ENCODE results near the gene BDH1. TPM values are rescaled to one million over a fixed set of nuclear protein-coding genes. Genes with fewer than 3 reads are reported as not detected.

BDH1 gene
- total and polyA plus RNA-seq, 12 donors, result 5.7 to 31.1 (median 11.5) TPM

DNA sequence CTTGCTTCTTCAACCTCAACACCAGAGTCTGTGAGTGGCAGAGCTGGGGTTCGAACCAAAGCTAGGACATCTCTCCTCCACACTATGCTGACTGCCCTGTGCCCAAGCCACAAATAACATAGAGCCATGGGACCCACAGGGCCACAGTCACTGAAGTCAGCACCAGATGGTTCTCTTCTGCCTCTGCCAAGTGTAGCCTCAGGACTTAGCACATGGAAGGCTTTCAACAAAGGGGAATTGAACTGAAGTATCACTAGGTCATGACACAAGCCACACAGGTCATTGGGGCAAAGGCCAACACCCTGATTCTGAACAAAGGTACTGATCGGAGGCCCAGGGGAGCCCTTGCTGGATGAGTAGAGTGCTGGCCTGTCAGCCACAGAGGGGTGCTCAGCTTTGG lies 83.6 kb downstream of the BDH1 start:
- H3K4me1 ChIP-seq (replicated peaks in 1 of 2), result peaks cover 15 to 38% of the 10 kb centered on the region in 2 donors
- no peak for DNase-seq
- no peak overlapping the region for H3K27ac ChIP-seq
- WGBS, 4 donors, result 92 to 97% (median 96%) methylated on average over 2 of the region's 2 CpGs
- H3K9me3 ChIP-seq (replicated peaks in 1 of 3), result no peaks in the 10 kb centered on the region
- no peaks in the 10 kb centered on the region for H3K36me3 ChIP-seq (replicated peaks in 1 of 2)
- H3K4me3 ChIP-seq, result no peak overlapping the region
- intact Hi-C loops (cut with DNase I), result no loop called here
- H3K27me3 ChIP-seq, result no peaks in the 10 kb centered on the region
- TF ChIP-seq POLR2A (IDR thresholded peaks at IDR 0.05), result no peak
- TF ChIP-seq, protein P1, sequence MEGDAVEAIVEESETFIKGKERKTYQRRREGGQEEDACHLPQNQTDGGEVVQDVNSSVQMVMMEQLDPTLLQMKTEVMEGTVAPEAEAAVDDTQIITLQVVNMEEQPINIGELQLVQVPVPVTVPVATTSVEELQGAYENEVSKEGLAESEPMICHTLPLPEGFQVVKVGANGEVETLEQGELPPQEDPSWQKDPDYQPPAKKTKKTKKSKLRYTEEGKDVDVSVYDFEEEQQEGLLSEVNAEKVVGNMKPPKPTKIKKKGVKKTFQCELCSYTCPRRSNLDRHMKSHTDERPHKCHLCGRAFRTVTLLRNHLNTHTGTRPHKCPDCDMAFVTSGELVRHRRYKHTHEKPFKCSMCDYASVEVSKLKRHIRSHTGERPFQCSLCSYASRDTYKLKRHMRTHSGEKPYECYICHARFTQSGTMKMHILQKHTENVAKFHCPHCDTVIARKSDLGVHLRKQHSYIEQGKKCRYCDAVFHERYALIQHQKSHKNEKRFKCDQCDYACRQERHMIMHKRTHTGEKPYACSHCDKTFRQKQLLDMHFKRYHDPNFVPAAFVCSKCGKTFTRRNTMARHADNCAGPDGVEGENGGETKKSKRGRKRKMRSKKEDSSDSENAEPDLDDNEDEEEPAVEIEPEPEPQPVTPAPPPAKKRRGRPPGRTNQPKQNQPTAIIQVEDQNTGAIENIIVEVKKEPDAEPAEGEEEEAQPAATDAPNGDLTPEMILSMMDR (IDR thresholded peaks at IDR 0.05), result no peak

DNA sequence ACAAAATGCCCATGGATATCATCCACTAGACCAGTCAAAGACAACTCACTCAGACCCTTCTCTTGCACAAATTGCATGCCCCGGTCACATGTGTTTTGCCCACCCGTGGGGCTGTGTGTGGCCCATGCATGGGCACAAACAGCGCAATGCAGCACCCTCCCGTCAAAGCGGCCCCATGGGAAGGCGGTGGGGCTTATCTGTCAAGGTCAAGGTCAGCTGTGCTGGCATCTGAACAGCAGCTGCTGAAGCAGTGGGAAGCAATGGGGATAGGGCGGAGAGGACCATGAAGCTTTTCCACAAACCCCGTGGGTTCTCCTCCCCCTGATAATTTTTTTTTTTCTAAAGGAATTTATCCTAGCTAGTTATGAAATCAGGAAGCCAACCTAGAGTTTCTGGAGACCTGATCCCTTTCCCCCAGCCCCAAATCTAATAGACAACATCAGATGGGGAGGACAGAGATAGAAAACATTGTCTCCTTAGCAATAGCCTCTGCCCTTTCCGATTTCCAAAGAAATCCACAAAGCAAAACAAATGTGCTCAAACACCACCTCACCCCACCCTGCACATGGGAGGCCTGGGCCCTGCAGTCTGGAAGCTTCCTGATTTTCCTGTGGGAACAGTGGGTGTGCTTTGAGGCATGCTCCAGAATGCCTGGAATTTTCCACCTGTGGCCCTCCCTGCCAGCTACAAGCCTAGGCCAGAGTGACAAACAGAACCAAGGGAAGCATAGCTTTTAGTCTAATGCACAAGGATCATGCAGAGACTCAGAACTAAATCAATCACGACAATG lies 84.4 kb downstream of the BDH1 start:
- Histone ChIP-seq H3K4me3 (no peak overlapping the region), H3K9me3 (replicated peaks in 1 of 3) (no peaks in the 10 kb centered on the region), H3K4me1 (replicated peaks in 1 of 2) (peaks cover 22 to 45% of the 10 kb centered on the region in 2 donors), H3K36me3 (replicated peaks in 1 of 2) (no peaks in the 10 kb centered on the region), H3K27ac (no peak overlapping the region), H3K27me3 (no peaks in the 10 kb centered on the region)
- peak in 5 of 7 donors; percentile 39 to 66 (median 46) for DNase-seq
- intact Hi-C loops (cut with DNase I), result no loop called here
- TF ChIP-seq, protein P1 (IDR thresholded peaks at IDR 0.05), result no peak
- no peak for TF ChIP-seq POLR2A (IDR thresholded peaks at IDR 0.05)
- 56 to 63% (median 63%) methylated on average over 9 to 10 of the region's 10 CpGs for WGBS, 4 donors

- intact Hi-C loops (cut with DNase I), result no loop called here
- peak in 6 of 7 donors; percentile 32 to 70 (median 44) for DNase-seq
These were observed 86.8 kb downstream of the BDH1 start for GRCh38 chr3:197468866-197469382.

GRCh38 chr3:197468167-197468566 lies 87.6 kb downstream of the BDH1 start:
- H3K27ac ChIP-seq, result peak overlapping the region in 3 of 5 donors; percentile 85 to 92 (median 91)
- DNase-seq, result peak in 2 of 7 donors; percentile 29 to 46
- H3K27me3 ChIP-seq, result no peaks in the 10 kb centered on the region
- H3K36me3 ChIP-seq (replicated peaks in 1 of 2), result no peaks in the 10 kb centered on the region
- H3K4me3 ChIP-seq, result no peak overlapping the region
- 44 to 66% (median 49%) methylated on average over 7 of the region's 7 CpGs for WGBS, 4 donors
- intact Hi-C loops (cut with DNase I), result no loop called here
- H3K9me3 ChIP-seq (replicated peaks in 1 of 3), result no peaks in the 10 kb centered on the region
- peaks cover 34 to 61% of the 10 kb centered on the region in 2 donors for H3K4me1 ChIP-seq (replicated peaks in 1 of 2)
- TF ChIP-seq, protein P1 (IDR thresholded peaks at IDR 0.05), result no peak
- TF ChIP-seq POLR2A (IDR thresholded peaks at IDR 0.05), result no peak

More at GRCh38 chr3:197468866-197469382, 86.8 kb downstream of the BDH1 start:
- no peak for TF ChIP-seq POLR2A (IDR thresholded peaks at IDR 0.05)
- TF ChIP-seq, protein P1 (IDR thresholded peaks at IDR 0.05), result no peak
- Histone ChIP-seq H3K9me3 (replicated peaks in 1 of 3) (no peaks in the 10 kb centered on the region), H3K27ac (peak overlapping the region in 1 of 5 donors; percentile 91), H3K27me3 (no peaks in the 10 kb centered on the region), H3K4me3 (no peak overlapping the region), H3K4me1 (replicated peaks in 1 of 2) (peaks cover 34 to 61% of the 10 kb centered on the region in 2 donors), H3K36me3 (replicated peaks in 1 of 2) (no peaks in the 10 kb centered on the region)
- 32 to 52% (median 47%) methylated on average over 5 of the region's 5 CpGs for WGBS, 4 donors
